HepG2 (cell line): Measurements from ENCODE around the gene NATD1. TPM values are rescaled to one million over a fixed set of nuclear protein-coding genes. Genes with fewer than 3 reads are reported as not detected.

Experiments
- ARNTL ChIP-seq: sonication (generic); formaldehyde crosslinking; IDR thresholded peaks from 2 replicates; pipeline ENCODE4 v1.4.0; 2020; ENCODE audit warnings: mild to moderate bottlenecking, missing genetic modification reagents
- ELF3 ChIP-seq: IDR thresholded peaks from 2 replicates; pipeline ENCODE4 v1.6.1; 2016; ENCODE audit warnings: missing genetic modification reagents, missing compliant biosample characterization
- HES4 ChIP-seq: sonication (generic); formaldehyde crosslinking; IDR thresholded peaks from 2 replicates; pipeline ENCODE4 v1.9.0; 2021; ENCODE audit warnings: mild to moderate bottlenecking, missing genetic modification reagents, borderline replicate concordance
- NR1H2 ChIP-seq: sonication (generic); formaldehyde crosslinking; IDR thresholded peaks from 2 replicates; pipeline ENCODE4 v1.8.1; 2022; ENCODE audit warnings: low read depth, missing genetic modification reagents, borderline replicate concordance
- POLR2G ChIP-seq: fragments of 200-400 bp; formaldehyde crosslinking; IDR thresholded peaks from 2 replicates; pipeline ENCODE4 v1.6.1; 2018; ENCODE audit warnings: mild to moderate bottlenecking, low read depth, low read length, moderate library complexity
- RNF2 ChIP-seq: fragments of 450-650 bp; conservative IDR thresholded peaks from 2 replicates; pipeline ENCODE4 v1.6.1; 2016; ENCODE audit warnings: low read depth
- ZNF224 ChIP-seq: sonication (generic); formaldehyde crosslinking; IDR thresholded peaks from 2 replicates; pipeline ENCODE4 v1.5.0; 2020; ENCODE audit warnings: mild to moderate bottlenecking, missing genetic modification reagents
- ZNF225 ChIP-seq: sonication (generic); formaldehyde crosslinking; IDR thresholded peaks from 2 replicates; pipeline ENCODE4 v1.4.0; 2020; ENCODE audit warnings: mild to moderate bottlenecking, missing genetic modification reagents
- ZNF30 ChIP-seq: sonication (generic); formaldehyde crosslinking; IDR thresholded peaks from 2 replicates; pipeline ENCODE4 v1.5.0; 2020; ENCODE audit warnings: mild to moderate bottlenecking, missing genetic modification reagents
- ZNF501 ChIP-seq: sonication (generic); formaldehyde crosslinking; IDR thresholded peaks from 2 replicates; pipeline ENCODE4 v1.5.1; 2020; ENCODE audit warnings: mild to moderate bottlenecking, moderate library complexity, missing genetic modification reagents
- ZNF556 ChIP-seq: sonication (generic); formaldehyde crosslinking; IDR thresholded peaks from 2 replicates; pipeline ENCODE4 v1.4.0; 2020; ENCODE audit warnings: mild to moderate bottlenecking, missing genetic modification reagents, borderline replicate concordance
- polyA plus RNA-seq, 8 experiments: library from polyadenylated mRNA; depleted of rRNA in 3 of 8; stranded (reverse) in 7 of 8; unstranded in 1 of 8; fragments of >200 nt; fragmentation: Illumina TruSeq in 4 of 8; extraction: Trizol in 4 of 8; gene quantifications; 2 replicates each; pipeline versions ENCODE4 v1.2.1 to v1.2.3, GENCODE V29; 2011 to 2016; ENCODE audit warnings: low read depth in 4 of 8, missing spikeins in 1 of 8, mixed read lengths in 1 of 8; ENCODE audit not compliant: insufficient read depth in 1 of 8
- total RNA-seq, 5 experiments: library from RNA; depleted of rRNA; stranded (reverse); fragments of >200 nt; fragmentation: Illumina TruSeq; extraction: Trizol; gene quantifications; 2 replicates each; pipeline ENCODE4 v1.2.3, GENCODE V29; 2016; ENCODE audit warnings: low read depth in 1 of 5
- TF ChIP-seq, protein P1 (sequence below): sonication (generic); formaldehyde crosslinking; IDR thresholded peaks from 2 replicates; pipeline ENCODE4 v1.4.0; 2020; ENCODE audit warnings: low read depth, mild to moderate bottlenecking, missing genetic modification reagents
- TF ChIP-seq, protein P2 (sequence below), 2 experiments: fragments of 450-650 bp in 1 of 2; sonication (generic) in 1 of 2; formaldehyde crosslinking in 1 of 2; IDR thresholded peaks; 2 replicates each; pipeline versions ENCODE4 v1.6.1 to v1.8.0; 2016 to 2022; ENCODE audit warnings: antibody characterized with exemption in 1 of 2, mild to moderate bottlenecking in 1 of 2, missing genetic modification reagents in 1 of 2
- TF ChIP-seq, protein P3 (sequence below): IDR thresholded peaks from 2 replicates; pipeline ENCODE4 v1.4.0; 2020; ENCODE audit warnings: mild to moderate bottlenecking, missing genetic modification reagents

Gene NATD1
- total and polyA plus RNA-seq, 2 of the 13 experiments (the other 11 are each of a cell fraction or from before 2014, with no cell fraction given): 0.31 to 2.3 TPM

DNA sequence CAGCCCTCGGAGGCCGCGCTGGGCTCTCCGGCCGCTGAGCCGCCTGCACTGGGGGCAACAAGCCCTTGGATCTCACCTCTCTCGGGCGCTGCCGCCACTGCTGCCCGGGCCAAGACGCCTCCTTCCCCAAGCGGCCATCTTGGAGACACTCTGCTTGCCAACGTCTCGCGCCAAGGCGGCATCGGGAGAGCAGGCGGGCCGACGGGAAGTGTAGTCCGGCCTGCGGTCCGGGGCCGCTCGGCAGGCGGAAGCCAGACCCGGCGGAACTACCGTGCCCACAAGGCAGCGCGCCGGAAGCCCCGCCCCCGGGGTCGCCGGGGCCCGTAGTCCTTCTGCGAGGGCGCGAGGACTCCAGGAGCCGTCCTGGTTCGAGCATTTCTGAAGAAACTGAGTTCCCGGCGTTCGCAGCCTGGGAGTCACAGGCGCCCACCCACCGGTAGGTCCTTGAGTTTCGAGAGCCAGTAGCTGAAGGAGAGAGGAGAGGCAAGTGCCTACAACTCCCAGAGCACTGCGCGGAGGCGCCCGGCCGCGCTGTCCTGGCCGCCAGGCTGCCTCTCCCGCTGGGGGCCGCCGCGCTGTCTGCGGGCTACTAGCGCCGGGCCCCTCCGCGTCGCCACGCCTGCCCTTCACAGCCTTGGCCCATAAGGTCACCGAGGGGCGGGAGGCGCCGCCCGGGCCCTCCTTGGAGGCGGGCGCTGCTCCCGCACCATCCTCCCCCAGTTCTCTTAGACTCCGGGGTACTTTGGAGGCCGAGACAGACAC lies 39.0 kb downstream of the NATD1 start, which contains the start of gene TMEM11 (continued):
- peak; percentile 75 for TF ChIP-seq POLR2G
- peak; percentile 70; the same call in 1 of the 2 replicates for TF ChIP-seq ZNF556
- 0 out of 2 replicates have a peak, but pooled peaks have one; percentile 10 for TF ChIP-seq ELF3
- TF ChIP-seq, protein P1, sequence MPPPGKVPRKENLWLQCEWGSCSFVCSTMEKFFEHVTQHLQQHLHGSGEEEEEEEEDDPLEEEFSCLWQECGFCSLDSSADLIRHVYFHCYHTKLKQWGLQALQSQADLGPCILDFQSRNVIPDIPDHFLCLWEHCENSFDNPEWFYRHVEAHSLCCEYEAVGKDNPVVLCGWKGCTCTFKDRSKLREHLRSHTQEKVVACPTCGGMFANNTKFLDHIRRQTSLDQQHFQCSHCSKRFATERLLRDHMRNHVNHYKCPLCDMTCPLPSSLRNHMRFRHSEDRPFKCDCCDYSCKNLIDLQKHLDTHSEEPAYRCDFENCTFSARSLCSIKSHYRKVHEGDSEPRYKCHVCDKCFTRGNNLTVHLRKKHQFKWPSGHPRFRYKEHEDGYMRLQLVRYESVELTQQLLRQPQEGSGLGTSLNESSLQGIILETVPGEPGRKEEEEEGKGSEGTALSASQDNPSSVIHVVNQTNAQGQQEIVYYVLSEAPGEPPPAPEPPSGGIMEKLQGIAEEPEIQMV: no peak
- TF ChIP-seq, protein P2, sequence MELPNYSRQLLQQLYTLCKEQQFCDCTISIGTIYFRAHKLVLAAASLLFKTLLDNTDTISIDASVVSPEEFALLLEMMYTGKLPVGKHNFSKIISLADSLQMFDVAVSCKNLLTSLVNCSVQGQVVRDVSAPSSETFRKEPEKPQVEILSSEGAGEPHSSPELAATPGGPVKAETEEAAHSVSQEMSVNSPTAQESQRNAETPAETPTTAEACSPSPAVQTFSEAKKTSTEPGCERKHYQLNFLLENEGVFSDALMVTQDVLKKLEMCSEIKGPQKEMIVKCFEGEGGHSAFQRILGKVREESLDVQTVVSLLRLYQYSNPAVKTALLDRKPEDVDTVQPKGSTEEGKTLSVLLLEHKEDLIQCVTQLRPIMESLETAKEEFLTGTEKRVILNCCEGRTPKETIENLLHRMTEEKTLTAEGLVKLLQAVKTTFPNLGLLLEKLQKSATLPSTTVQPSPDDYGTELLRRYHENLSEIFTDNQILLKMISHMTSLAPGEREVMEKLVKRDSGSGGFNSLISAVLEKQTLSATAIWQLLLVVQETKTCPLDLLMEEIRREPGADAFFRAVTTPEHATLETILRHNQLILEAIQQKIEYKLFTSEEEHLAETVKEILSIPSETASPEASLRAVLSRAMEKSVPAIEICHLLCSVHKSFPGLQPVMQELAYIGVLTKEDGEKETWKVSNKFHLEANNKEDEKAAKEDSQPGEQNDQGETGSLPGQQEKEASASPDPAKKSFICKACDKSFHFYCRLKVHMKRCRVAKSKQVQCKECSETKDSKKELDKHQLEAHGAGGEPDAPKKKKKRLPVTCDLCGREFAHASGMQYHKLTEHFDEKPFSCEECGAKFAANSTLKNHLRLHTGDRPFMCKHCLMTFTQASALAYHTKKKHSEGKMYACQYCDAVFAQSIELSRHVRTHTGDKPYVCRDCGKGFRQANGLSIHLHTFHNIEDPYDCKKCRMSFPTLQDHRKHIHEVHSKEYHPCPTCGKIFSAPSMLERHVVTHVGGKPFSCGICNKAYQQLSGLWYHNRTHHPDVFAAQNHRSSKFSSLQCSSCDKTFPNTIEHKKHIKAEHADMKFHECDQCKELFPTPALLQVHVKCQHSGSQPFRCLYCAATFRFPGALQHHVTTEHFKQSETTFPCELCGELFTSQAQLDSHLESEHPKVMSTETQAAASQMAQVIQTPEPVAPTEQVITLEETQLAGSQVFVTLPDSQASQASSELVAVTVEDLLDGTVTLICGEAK (IDR thresholded peaks at IDR 0.05): no peak
- TF ChIP-seq, protein P2 (CRISPR knock-in tag; IDR thresholded peaks at IDR 0.05): peak; percentile 57; the same call in 1 of the 2 replicates
- peak; percentile 80 for TF ChIP-seq ZNF501 (CRISPR knock-in tag)
- TF ChIP-seq, protein P3, sequence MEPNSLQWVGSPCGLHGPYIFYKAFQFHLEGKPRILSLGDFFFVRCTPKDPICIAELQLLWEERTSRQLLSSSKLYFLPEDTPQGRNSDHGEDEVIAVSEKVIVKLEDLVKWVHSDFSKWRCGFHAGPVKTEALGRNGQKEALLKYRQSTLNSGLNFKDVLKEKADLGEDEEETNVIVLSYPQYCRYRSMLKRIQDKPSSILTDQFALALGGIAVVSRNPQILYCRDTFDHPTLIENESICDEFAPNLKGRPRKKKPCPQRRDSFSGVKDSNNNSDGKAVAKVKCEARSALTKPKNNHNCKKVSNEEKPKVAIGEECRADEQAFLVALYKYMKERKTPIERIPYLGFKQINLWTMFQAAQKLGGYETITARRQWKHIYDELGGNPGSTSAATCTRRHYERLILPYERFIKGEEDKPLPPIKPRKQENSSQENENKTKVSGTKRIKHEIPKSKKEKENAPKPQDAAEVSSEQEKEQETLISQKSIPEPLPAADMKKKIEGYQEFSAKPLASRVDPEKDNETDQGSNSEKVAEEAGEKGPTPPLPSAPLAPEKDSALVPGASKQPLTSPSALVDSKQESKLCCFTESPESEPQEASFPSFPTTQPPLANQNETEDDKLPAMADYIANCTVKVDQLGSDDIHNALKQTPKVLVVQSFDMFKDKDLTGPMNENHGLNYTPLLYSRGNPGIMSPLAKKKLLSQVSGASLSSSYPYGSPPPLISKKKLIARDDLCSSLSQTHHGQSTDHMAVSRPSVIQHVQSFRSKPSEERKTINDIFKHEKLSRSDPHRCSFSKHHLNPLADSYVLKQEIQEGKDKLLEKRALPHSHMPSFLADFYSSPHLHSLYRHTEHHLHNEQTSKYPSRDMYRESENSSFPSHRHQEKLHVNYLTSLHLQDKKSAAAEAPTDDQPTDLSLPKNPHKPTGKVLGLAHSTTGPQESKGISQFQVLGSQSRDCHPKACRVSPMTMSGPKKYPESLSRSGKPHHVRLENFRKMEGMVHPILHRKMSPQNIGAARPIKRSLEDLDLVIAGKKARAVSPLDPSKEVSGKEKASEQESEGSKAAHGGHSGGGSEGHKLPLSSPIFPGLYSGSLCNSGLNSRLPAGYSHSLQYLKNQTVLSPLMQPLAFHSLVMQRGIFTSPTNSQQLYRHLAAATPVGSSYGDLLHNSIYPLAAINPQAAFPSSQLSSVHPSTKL: 0 out of 2 replicates have a peak, but pooled peaks have one; percentile 18
- TF ChIP-seq ZNF225 (CRISPR knock-in tag): no peak
- no peak for TF ChIP-seq NR1H2 (CRISPR knock-in tag)
- no peak for TF ChIP-seq RNF2
- TF ChIP-seq ZNF30 (CRISPR knock-in tag): no peak; the same call in 1 of the 2 replicates
- TF ChIP-seq HES4 (CRISPR knock-in tag): peak; percentile 63; the same call in 1 of the 2 replicates
- TF ChIP-seq ZNF224 (CRISPR knock-in tag): 0 out of 2 replicates have a peak, but pooled peaks have one; percentile 40
- TF ChIP-seq ARNTL (CRISPR knock-in tag): no peak
